GM18505 (cell line): ENCODE results near the gene WDR49.

ENCODE experiments used
- ATAC-seq: cut with Tn5 transposase; IDR thresholded peaks from one replicate; pipeline ENCODE4 v1.9.1; 2021; ENCODE audit not compliant: unreplicated experiment
- POLR2A ChIP-seq: IDR thresholded peaks from 4 replicates; pipeline ENCODE4 v1.6.1; 2011; ENCODE audit warnings: borderline replicate concordance; ENCODE audit not compliant: insufficient read depth, insufficient read length; ENCODE audit errors: extremely low read depth

The WDR49 gene

DNA sequence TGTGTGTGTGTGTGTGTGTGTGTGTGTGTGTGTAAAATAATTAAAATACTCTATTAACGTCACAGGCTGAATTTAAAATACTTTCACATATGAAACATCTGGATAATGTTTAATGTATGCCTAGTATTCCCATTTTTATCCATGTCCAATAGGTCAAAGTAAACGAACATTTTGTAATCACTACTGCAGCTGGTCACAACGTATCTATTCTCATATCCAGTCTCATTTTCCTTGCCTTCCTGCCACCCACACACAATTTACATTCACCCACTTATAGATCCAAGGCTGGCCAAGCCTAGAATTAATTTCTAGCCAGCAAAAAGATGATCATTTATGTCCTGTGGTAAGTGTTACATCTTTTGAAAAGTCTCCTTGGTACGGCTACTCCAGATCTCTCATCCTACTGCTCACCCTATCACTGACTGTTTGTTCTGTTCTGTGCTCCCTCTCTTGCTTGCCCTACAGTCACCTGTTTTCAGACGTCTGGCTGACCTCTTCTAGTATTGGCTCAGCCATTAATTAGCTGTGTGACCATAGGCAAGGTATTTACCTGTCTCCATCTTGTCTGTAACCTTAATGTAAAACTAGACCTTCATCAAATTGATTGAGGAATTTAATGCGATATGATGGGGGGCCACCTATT is 197.5 kb downstream of the WDR49 start:
- no peak for ATAC-seq

GRCh38 chr3:167453815-167454214 is 199.9 kb downstream of the WDR49 start:
- ATAC-seq, result no peak
- TF ChIP-seq POLR2A, result no peak

More for the DNA sequence above, 197.5 kb downstream of the WDR49 start:
- TF ChIP-seq POLR2A, result no peak

- TF ChIP-seq POLR2A, result no peak
- no peak for ATAC-seq
Observed at GRCh38 chr3:167451282-167451681, 202.5 kb downstream of the WDR49 start.

GRCh38 chr3:167450675-167451074 is 203.1 kb downstream of the WDR49 start:
- TF ChIP-seq POLR2A, result no peak
- ATAC-seq, result no peak

DNA sequence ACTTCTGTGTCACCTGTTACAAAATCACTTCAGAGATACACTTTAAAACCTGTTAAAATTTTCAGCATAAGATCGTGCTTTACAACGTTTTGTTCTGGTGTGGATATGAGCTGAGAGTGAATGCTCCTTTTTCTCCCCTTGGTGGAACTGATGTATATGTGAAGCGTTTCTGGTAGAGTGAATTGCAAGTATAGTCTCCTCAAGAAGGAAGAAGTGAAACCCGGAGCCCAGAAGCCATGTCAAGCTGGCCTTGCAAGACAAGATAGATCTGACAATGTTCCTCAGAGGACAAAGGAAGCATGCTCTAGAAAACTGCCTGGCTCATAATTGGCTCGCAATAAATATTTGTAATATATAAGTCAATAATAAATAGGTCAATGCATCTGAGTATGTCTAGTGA is 203.5 kb downstream of the WDR49 start:
- no peak for ATAC-seq
- TF ChIP-seq POLR2A, result no peak

GRCh38 chr3:167445491-167445890 is 208.3 kb downstream of the WDR49 start:
- no peak for ATAC-seq

DNA sequence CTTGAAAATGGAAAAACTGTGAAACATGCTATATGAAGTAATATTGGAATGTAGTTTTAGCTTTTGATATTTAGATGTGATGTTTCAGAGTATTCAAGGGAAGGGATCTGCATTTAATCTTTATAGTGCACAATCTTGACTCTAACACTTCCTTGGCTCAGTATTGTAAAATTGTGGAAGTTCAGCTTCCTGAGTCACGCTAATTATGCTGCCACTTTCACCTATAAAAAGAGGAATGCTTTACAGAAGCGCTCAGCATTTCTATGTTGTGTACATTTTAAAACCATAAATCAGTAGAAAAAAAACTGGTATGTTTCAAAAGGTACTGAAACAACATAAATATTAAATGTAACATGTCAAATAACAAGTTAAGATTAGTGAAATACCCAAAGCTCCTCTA is 212.5 kb downstream of the WDR49 start:
- no peak for ATAC-seq
- no peak for TF ChIP-seq POLR2A

More at GRCh38 chr3:167445491-167445890, 208.3 kb downstream of the WDR49 start:
- no peak for TF ChIP-seq POLR2A

GRCh38 chr3:167437428-167438139 is 216.2 kb downstream of the WDR49 start:
- no peak for ATAC-seq
- TF ChIP-seq POLR2A, result no peak
